GM19035 (cell line): Measurements from ENCODE around the gene PAX7.
"Not testable (repeated sequence)": the region's sequence is repeated elsewhere in the genome, so short reads cannot be mapped to it uniquely, and the experiment has no call there.

ENCODE experiments used
- ATAC-seq: cut with Tn5 transposase; IDR thresholded peaks from one replicate; pipeline ENCODE4 v1.9.1; 2021; ENCODE audit not compliant: unreplicated experiment

PAX7 gene

GRCh38 chr1:18724801-18725200, 94.2 kb downstream of the PAX7 start:
- no peak for ATAC-seq

GRCh38 chr1:18725231-18725895, 94.7 kb downstream of the PAX7 start:
- ATAC-seq = no peak

- no peak for ATAC-seq
Observed at GRCh38 chr1:18726368-18726767, 95.7 kb downstream of the PAX7 start.

GRCh38 chr1:18727956-18728355, 97.3 kb downstream of the PAX7 start:
- ATAC-seq = no peak

GRCh38 chr1:18730321-18730720, 99.7 kb downstream of the PAX7 start:
- no peak for ATAC-seq

- no peak for ATAC-seq
Observed at GRCh38 chr1:18731148-18731547, 100.5 kb downstream of the PAX7 start.

GRCh38 chr1:18731591-18732235, 101.1 kb downstream of the PAX7 start:
- no peak for ATAC-seq

- no peak for ATAC-seq
Observed at GRCh38 chr1:18732686-18733085, 102.0 kb downstream of the PAX7 start.

GRCh38 chr1:18734001-18734400, 103.4 kb downstream of the PAX7 start:
- no peak for ATAC-seq

- ATAC-seq = no peak
Observed at GRCh38 chr1:18734461-18735223, 104.0 kb downstream of the PAX7 start.

GRCh38 chr1:18735224-18735997, 104.8 kb downstream of the PAX7 start:
- no peak for ATAC-seq

- ATAC-seq = no peak
Observed at GRCh38 chr1:18736958-18737357, 106.3 kb downstream of the PAX7 start.

GRCh38 chr1:18738126-18738525, 107.5 kb downstream of the PAX7 start:
- no peak for ATAC-seq

- ATAC-seq = no peak
Observed at GRCh38 chr1:18738617-18739016, 108.0 kb downstream of the PAX7 start.

GRCh38 chr1:18739408-18739807, 108.8 kb downstream of the PAX7 start:
- no peak for ATAC-seq

- no peak for ATAC-seq
Observed at GRCh38 chr1:18739897-18740296, 109.3 kb downstream of the PAX7 start.

- ATAC-seq = no peak
Observed at GRCh38 chr1:18740617-18741016, 110.0 kb downstream of the PAX7 start.

- no peak for ATAC-seq
Observed at GRCh38 chr1:18743233-18743632, 112.6 kb downstream of the PAX7 start.

- ATAC-seq = not testable (repeated sequence)
Observed at GRCh38 chr1:18744381-18744780, 113.7 kb downstream of the PAX7 start.

- no peak for ATAC-seq
Observed at GRCh38 chr1:18746981-18747380, 116.3 kb downstream of the PAX7 start.

GRCh38 chr1:18747671-18748070, 117.0 kb downstream of the PAX7 start:
- ATAC-seq = no peak
